ENCODE results near the gene BDP1. TPM values are rescaled to one million over a fixed set of nuclear protein-coding genes. Genes with fewer than 3 reads are reported as not detected.
"Not testable (repeated sequence)": the region's sequence is repeated elsewhere in the genome, so short reads cannot be mapped to it uniquely, and the experiment has no call there.

The BDP1 gene, protein sequence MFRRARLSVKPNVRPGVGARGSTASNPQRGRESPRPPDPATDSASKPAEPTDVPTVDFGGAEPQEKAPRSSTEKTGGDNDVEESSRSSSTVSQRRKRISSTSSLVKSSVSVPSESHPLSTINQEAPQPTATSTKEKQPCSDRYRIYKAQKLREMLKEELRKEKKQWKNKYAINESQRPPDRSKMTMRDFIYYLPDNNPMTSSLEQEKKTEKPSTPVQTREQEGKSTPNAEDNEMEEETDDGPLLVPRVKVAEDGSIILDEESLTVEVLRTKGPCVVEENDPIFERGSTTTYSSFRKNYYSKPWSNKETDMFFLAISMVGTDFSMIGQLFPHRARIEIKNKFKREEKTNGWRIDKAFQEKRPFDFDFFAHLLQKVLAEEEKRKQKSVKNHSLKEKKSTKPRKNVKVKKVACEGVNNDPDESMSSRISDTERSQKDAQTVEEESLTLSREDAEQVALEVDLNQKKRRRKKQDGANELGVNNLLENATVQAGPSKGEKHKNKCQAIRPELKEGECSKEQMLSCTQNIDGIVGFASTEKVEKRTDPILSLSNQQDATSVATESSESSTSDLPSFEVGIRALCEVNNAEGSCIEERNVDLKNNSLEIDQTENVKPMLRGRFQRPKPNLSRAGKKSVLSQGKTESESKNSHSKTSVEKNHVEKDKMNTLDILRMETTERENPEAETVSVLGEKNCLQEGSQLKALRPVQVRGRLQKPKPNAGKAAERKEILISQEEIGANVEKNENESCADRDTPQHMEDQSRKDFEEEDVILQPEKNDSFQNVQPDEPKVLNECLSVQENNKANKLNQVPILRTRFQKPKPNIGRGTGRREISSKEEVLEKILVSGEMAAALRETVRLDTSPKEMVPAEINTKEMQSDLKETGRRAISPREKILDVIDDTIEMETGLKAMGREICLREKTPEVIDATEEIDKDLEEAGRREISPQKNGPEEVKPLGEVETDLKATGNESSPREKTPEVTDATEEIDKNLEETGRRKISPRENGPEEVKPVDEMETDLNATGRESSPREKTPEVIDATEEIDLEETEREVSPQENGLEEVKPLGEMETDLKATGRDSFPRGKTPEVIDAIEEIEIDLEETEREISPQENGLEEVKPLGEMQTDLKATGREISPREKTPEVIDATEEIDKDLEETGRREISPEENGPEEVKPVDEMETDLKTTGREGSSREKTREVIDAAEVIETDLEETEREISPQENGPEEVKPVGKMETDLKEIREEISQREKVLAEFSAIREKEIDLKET (N-terminal part only)
- 22.7 and 24.1 TPM in 2 replicates for total RNA-seq

DNA sequence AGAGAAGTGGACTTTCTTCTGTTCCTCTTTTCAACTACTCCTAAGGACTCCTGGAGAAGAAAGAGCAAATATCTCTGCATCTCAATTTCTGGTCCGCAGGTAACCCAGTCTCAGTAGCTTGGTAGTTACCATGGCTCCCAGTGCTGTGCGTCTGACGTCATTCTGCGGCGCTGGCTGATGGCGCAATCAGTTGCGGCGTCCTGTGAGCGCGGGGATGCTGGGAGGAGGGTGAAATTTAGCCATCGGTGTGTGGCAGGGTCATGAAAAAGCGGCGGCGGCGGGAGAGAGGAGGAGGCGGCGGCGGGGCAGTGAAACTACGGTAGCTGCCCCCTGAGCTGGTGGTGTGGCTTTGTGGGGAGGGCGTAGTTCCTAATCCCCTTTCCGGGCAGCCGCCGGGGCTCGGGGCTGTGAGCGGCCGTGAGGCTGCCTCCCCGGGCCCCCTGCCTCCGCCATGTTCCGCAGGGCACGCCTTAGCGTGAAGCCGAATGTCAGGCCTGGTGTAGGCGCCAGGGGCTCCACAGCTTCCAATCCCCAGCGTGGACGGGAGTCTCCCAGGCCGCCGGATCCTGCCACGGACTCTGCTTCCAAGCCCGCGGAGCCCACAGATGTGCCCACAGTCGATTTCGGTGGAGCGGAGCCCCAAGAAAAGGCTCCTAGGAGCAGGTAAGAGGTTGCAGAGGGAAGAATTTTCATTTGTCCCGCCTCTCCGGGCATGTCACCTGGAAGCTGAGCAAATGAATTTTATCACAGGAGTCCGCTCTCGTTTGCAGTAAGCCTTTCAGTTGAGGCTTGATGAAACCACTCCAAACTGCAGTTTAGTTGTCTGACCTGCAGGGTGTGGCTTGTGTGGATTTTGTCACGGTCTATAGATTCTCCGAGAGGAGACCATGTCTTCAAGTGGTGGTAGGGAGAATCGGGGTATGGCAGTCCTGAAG lies at the start of gene BDP1:
Gene BDP1 (plus strand): TSS at position 225 of the 935 bp plus-strand sequence. CDS start 227 bp downstream, at position 452.
- peaks cover 2% of the 10 kb centered on the region for H3K27me3 ChIP-seq (ENCODE audit: control insufficient read depth, insufficient read depth, low read length)
- H3K4me3 ChIP-seq (ENCODE audit: low read depth, low read length), result peak within 1 kb of the TSS; percentile 83
- peak; percentile 80 for DNase-seq (ENCODE audit: low read depth)
- TF ChIP-seq, protein P1, sequence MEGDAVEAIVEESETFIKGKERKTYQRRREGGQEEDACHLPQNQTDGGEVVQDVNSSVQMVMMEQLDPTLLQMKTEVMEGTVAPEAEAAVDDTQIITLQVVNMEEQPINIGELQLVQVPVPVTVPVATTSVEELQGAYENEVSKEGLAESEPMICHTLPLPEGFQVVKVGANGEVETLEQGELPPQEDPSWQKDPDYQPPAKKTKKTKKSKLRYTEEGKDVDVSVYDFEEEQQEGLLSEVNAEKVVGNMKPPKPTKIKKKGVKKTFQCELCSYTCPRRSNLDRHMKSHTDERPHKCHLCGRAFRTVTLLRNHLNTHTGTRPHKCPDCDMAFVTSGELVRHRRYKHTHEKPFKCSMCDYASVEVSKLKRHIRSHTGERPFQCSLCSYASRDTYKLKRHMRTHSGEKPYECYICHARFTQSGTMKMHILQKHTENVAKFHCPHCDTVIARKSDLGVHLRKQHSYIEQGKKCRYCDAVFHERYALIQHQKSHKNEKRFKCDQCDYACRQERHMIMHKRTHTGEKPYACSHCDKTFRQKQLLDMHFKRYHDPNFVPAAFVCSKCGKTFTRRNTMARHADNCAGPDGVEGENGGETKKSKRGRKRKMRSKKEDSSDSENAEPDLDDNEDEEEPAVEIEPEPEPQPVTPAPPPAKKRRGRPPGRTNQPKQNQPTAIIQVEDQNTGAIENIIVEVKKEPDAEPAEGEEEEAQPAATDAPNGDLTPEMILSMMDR (IDR thresholded peaks at IDR 0.05; ENCODE audit: insufficient read depth, low read length, poor library complexity, severe bottlenecking), result peak; percentile 17
- peaks cover 1% of the 10 kb centered on the region for H3K36me3 ChIP-seq (ENCODE audit: control insufficient read depth, insufficient read depth, low read length)

DNA sequence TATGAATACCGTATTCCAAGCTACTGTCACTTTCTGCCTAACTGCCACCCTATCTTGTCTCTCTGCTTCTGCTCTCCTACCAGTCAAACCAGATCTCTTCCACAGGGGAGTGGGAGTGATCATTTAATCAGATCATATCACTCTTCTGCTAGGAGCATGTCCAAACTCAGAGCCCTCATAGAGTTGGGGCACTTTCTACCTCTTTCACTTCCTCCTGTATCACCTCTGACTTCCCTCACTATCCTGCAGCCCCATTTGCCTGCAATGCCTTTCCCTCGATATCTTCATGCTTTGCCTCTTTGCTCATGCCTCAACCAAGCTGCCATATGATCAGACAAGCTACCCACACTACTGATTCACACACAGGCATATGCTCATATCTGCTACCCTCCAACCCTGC lies 45.4 kb upstream of the BDP1 start:
- not testable (repeated sequence) for DNase-seq (ENCODE audit: low read depth); H3K36me3 ChIP-seq (ENCODE audit: control insufficient read depth, insufficient read depth, low read length); H3K27me3 ChIP-seq (ENCODE audit: control insufficient read depth, insufficient read depth, low read length); H3K4me3 ChIP-seq (ENCODE audit: low read depth, low read length)

DNA sequence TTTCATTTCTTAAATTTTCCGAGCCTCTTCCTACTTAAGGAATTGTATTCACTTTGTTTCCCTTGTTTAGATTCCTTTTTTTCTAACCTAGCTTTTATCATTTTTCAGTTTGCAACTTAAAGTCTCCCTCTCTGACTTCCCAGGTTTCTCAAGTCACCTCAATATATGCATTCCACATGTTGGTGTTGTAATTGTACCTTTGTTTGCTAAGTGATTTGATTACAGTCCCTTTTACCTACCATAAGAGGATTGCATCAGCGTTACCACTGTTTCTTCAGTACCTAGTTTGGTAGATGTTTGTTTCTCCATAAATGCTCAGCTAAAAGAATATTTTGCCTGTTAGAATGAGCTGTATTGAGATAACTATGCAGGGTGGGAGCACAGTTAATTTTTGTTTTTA lies 39.8 kb upstream of the BDP1 start:
- not testable (repeated sequence) for H3K36me3 ChIP-seq (ENCODE audit: control insufficient read depth, insufficient read depth, low read length); H3K4me3 ChIP-seq (ENCODE audit: low read depth, low read length); DNase-seq (ENCODE audit: low read depth); H3K27me3 ChIP-seq (ENCODE audit: control insufficient read depth, insufficient read depth, low read length)

GRCh38 chr5:71418026-71418425 lies 37.4 kb upstream of the BDP1 start:
- H3K36me3 ChIP-seq (ENCODE audit: control insufficient read depth, insufficient read depth, low read length); H3K27me3 ChIP-seq (ENCODE audit: control insufficient read depth, insufficient read depth, low read length); DNase-seq (ENCODE audit: low read depth); H3K4me3 ChIP-seq (ENCODE audit: low read depth, low read length): not testable (repeated sequence)

- not testable (repeated sequence) for H3K27me3 ChIP-seq (ENCODE audit: control insufficient read depth, insufficient read depth, low read length); DNase-seq (ENCODE audit: low read depth); H3K4me3 ChIP-seq (ENCODE audit: low read depth, low read length); H3K36me3 ChIP-seq (ENCODE audit: control insufficient read depth, insufficient read depth, low read length)
Measured at GRCh38 chr5:71421278-71421677, 34.2 kb upstream of the BDP1 start.

DNA sequence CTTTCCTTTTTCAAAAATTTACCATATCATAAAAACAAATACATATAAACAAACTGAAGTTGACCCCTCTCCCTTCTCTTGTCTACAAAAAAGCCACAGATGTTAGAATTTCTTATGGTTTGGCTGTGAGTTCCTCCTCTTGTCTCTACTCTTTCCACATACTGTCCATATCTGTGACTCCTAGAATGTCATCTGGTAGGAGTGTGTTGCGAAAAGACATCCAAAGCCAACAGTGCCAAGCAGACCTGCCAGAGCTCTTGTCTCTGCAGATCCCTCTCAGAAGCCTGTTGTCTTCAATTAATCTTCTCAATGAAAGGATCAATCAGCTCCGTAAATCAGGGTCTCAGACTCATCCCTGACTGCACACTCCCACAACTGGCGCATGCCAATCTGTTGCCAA lies 31.6 kb upstream of the BDP1 start:
- H3K4me3 ChIP-seq (ENCODE audit: low read depth, low read length); H3K27me3 ChIP-seq (ENCODE audit: control insufficient read depth, insufficient read depth, low read length); DNase-seq (ENCODE audit: low read depth); H3K36me3 ChIP-seq (ENCODE audit: control insufficient read depth, insufficient read depth, low read length): not testable (repeated sequence)

- DNase-seq (ENCODE audit: low read depth); H3K36me3 ChIP-seq (ENCODE audit: control insufficient read depth, insufficient read depth, low read length); H3K27me3 ChIP-seq (ENCODE audit: control insufficient read depth, insufficient read depth, low read length); H3K4me3 ChIP-seq (ENCODE audit: low read depth, low read length): not testable (repeated sequence)
Measured at GRCh38 chr5:71426686-71427474, 28.6 kb upstream of the BDP1 start.

DNA sequence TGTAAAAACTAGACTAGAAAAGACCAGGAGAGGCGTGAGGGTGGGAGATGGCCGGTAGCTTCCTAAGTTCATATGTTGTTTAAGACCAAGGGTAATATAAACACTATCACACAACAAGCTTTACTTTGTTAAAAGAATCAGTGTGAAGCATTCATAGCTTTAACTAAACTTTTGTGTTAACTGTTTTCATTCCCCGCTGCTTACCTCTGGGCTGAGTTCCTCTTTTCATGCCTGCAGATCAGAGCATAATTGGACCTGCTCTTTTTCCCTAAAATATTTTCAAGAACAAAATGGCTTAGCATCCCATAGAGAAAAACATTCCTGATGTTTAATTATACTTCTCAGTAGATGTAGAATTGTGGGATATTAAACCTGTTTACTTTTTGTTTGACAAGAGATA lies 23.0 kb upstream of the BDP1 start:
- not testable (repeated sequence) for DNase-seq (ENCODE audit: low read depth); H3K4me3 ChIP-seq (ENCODE audit: low read depth, low read length); H3K27me3 ChIP-seq (ENCODE audit: control insufficient read depth, insufficient read depth, low read length); H3K36me3 ChIP-seq (ENCODE audit: control insufficient read depth, insufficient read depth, low read length)

DNA sequence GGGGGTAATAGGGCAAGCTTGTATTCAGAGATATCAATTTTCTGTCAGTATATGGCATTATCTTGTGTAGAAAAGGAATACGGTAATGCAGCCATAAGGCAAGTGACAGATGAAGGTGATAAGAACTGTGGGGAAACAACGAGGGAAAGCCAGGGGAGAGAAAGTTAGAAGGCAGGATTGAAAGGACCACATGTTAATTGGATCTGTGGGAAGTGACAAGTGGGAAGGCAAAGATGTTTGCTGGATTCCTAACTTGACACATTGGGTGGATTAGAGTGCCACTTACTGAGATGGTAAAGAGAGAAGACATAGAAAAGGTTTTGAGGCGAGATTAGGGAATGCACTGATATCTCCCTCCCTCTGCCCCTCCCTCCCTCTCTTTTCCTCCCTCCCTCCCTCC lies 20.6 kb upstream of the BDP1 start:
- not testable (repeated sequence) for H3K4me3 ChIP-seq (ENCODE audit: low read depth, low read length); DNase-seq (ENCODE audit: low read depth); H3K36me3 ChIP-seq (ENCODE audit: control insufficient read depth, insufficient read depth, low read length); H3K27me3 ChIP-seq (ENCODE audit: control insufficient read depth, insufficient read depth, low read length)

GRCh38 chr5:71441564-71441963 lies 13.9 kb upstream of the BDP1 start:
- H3K36me3 ChIP-seq (ENCODE audit: control insufficient read depth, insufficient read depth, low read length); DNase-seq (ENCODE audit: low read depth); H3K4me3 ChIP-seq (ENCODE audit: low read depth, low read length); H3K27me3 ChIP-seq (ENCODE audit: control insufficient read depth, insufficient read depth, low read length): not testable (repeated sequence)

DNA sequence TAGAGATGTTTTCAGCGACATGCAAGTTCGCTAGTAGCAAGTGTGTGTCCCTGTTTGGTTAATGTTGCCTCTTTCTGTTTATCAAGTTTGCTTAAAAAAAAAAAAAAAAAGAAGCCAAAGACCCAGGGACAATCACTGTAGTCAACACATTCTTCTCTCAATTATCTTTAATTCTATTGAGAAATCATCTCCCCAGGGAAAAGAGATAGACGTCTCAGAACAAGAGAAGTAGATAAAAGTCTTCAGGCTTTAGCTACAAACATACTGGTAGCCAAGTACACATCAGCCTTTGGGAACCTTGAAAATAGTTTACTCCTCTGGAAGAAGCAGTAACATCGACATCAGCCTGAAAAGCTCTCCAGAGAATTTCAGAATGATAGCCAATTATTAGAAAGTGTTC lies 11.6 kb upstream of the BDP1 start:
- not testable (repeated sequence) for H3K36me3 ChIP-seq (ENCODE audit: control insufficient read depth, insufficient read depth, low read length); H3K27me3 ChIP-seq (ENCODE audit: control insufficient read depth, insufficient read depth, low read length); DNase-seq (ENCODE audit: low read depth); H3K4me3 ChIP-seq (ENCODE audit: low read depth, low read length)

- not testable (repeated sequence) for H3K27me3 ChIP-seq (ENCODE audit: control insufficient read depth, insufficient read depth, low read length); H3K4me3 ChIP-seq (ENCODE audit: low read depth, low read length); H3K36me3 ChIP-seq (ENCODE audit: control insufficient read depth, insufficient read depth, low read length); DNase-seq (ENCODE audit: low read depth)
Measured at GRCh38 chr5:71445015-71445414, 10.4 kb upstream of the BDP1 start.
